ENCODE measurements around the gene P3H1.
"Not testable (repeated sequence)": the region's sequence is repeated elsewhere in the genome, so short reads cannot be mapped to it uniquely, and the experiment has no call there.

P3H1 gene

GRCh38 chr1:42730988-42731387, 35.8 kb downstream of the P3H1 start:
- TF ChIP-seq CTCF (IDR thresholded peaks at IDR 0.05; ENCODE audit: low read depth, low read length) = no peak
- in situ Hi-C loops (cut with HindIII; ENCODE audit: low sequenced_read_pairs) = no loop called here
- no peak for DNase-seq (ENCODE audit: low read depth, low spot score)
- H3K4me3 ChIP-seq (ENCODE audit: low read depth, low read length) = no peak overlapping the region

DNA sequence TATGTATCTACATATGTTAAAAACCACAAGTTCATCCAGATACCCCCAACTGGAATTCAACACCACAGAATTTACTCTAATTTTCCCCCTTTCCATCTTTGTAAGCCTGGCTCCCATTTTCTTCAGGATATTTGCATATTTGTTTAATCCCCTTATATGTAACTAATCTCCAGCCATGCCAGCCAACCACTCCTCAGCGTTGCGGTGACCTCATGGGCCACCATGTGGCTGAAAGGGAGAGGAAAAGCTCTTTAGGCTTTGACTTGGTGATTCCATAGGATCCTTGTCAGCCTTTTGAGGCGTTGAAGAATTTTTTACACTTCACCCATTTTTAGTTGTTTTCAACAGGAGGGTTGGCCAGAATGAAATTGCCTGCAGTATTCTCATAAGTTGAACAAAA, 36.8 kb downstream of the P3H1 start:
- H3K4me3 ChIP-seq (ENCODE audit: low read depth, low read length) = no peak overlapping the region
- no peak for TF ChIP-seq CTCF (IDR thresholded peaks at IDR 0.05; ENCODE audit: low read depth, low read length)
- no peak for DNase-seq (ENCODE audit: low read depth, low spot score)
- in situ Hi-C loops (cut with HindIII; ENCODE audit: low sequenced_read_pairs) = no loop called here

DNA sequence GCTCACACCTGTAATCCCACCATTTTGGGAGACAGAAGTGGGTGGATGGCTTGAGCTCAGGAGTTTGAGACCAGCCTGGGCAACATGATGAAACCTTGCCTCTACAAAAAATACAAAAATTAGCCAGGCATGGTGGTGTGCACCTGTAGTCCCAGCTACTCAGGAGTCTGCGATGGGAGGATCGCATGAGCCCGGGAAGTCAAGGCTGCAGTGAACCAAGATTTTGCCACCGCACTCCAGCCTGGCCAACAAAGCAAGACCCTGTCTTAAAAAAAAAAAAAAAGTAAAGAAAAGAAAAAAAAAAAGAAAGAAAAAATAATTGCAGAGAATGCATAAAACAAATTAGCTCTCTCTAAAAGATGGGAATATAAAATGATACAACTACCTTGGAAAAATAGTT, 41.0 kb downstream of the P3H1 start:
- in situ Hi-C loops (cut with HindIII; ENCODE audit: low sequenced_read_pairs); H3K4me3 ChIP-seq (ENCODE audit: low read depth, low read length); DNase-seq (ENCODE audit: low read depth, low spot score): not testable (repeated sequence)

GRCh38 chr1:42723511-42723910, 43.3 kb downstream of the P3H1 start:
- H3K4me3 ChIP-seq (ENCODE audit: low read depth, low read length) = no peak overlapping the region
- TF ChIP-seq CTCF (IDR thresholded peaks at IDR 0.05; ENCODE audit: low read depth, low read length) = no peak
- no peak for DNase-seq (ENCODE audit: low read depth, low spot score)
- in situ Hi-C loops (cut with HindIII; ENCODE audit: low sequenced_read_pairs) = no loop called here

DNA sequence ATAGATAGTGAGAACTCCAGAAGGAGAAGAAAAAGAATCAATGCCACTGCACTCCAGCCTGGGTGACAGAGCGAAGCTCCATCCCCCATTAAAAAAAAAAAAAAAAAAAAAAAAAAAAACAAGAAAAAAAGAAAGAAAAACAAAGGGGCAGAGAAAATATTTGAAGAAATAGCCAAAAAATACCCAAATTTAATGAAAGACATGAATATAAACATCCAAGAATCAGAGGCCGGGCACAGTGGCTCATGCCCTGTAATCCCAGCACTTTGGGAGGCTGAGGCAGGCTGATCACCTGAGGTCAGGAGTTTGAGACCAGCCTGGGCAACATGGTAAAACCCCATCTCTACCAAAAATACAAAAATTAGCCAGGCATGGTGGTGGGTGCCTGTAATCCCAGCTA, 44.4 kb downstream of the P3H1 start:
- H3K4me3 ChIP-seq (ENCODE audit: low read depth, low read length); DNase-seq (ENCODE audit: low read depth, low spot score); in situ Hi-C loops (cut with HindIII; ENCODE audit: low sequenced_read_pairs): not testable (repeated sequence)

- in situ Hi-C loops (cut with HindIII; ENCODE audit: low sequenced_read_pairs) = no loop called here
- TF ChIP-seq CTCF (IDR thresholded peaks at IDR 0.05; ENCODE audit: low read depth, low read length) = no peak
- no peak for DNase-seq (ENCODE audit: low read depth, low spot score)
- no peak overlapping the region for H3K4me3 ChIP-seq (ENCODE audit: low read depth, low read length)
These were observed 44.9 kb downstream of the P3H1 start for GRCh38 chr1:42721926-42722325.

- in situ Hi-C loops (cut with HindIII; ENCODE audit: low sequenced_read_pairs) = no loop called here
- DNase-seq (ENCODE audit: low read depth, low spot score) = no peak
- no peak for TF ChIP-seq CTCF (IDR thresholded peaks at IDR 0.05; ENCODE audit: low read depth, low read length)
- no peak overlapping the region for H3K4me3 ChIP-seq (ENCODE audit: low read depth, low read length)
These were observed 46.0 kb downstream of the P3H1 start for GRCh38 chr1:42720868-42721267.

DNA sequence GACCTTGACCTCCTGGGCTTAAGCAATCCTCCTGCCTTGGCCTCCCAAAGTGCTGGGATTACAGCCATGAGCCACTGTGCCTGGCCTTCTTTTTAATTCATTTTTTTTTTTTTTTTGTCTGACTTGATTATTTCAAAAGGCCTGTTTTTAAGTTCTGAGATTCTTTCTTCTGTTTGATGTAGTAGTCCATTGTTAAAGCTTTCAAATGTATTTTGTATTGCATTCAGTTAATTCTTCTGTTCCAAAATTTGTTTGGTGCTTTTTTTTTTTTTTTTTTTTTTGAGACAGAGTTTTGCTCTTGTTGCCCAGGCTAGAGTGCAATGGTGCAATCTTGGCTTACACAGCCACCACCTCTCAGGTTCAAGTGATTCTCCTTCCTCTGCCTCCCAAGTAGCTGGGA, 52.4 kb downstream of the P3H1 start:
- H3K4me3 ChIP-seq (ENCODE audit: low read depth, low read length); DNase-seq (ENCODE audit: low read depth, low spot score); in situ Hi-C loops (cut with HindIII; ENCODE audit: low sequenced_read_pairs): not testable (repeated sequence)
